H9 (cell line): ENCODE results near the gene HPGD. TPM values are rescaled to one million over a fixed set of nuclear protein-coding genes. Genes with fewer than 3 reads are reported as not detected.

Source experiments
- DNase-seq: peaks from one replicate; pipeline ENCODE4 v3.0.0-alpha.2; 2017
- H2AFZ ChIP-seq: one replicate; pipeline ENCODE4 v1.6.1; 2013; ENCODE audit warnings: mild to moderate bottlenecking, low read length, control low read depth, moderate library complexity
- H2AK5ac ChIP-seq: 2 replicates; pipeline ENCODE4 v1.6.1; 2013; ENCODE audit warnings: low read length, control low read depth, mixed read lengths; ENCODE audit not compliant: insufficient read length
- H2BK120ac ChIP-seq: one replicate; pipeline ENCODE4 v1.6.1; 2013; ENCODE audit warnings: low read depth, mild to moderate bottlenecking, low read length, control low read depth, inconsistent platforms; ENCODE audit not compliant: poor library complexity, severe bottlenecking
- H2BK12ac ChIP-seq: 2 replicates; pipeline ENCODE4 v1.6.1; 2013; ENCODE audit warnings: low read length, control low read depth, mixed read lengths, low read depth; ENCODE audit not compliant: insufficient read length
- H2BK15ac ChIP-seq: 2 replicates; pipeline ENCODE4 v1.6.1; 2013; ENCODE audit warnings: low read depth, low read length, control low read depth
- H2BK20ac ChIP-seq: one replicate; pipeline ENCODE4 v1.6.1; 2013; ENCODE audit warnings: low read depth, mild to moderate bottlenecking, low read length, control low read depth, inconsistent platforms; ENCODE audit not compliant: poor library complexity, severe bottlenecking
- H2BK5ac ChIP-seq: 2 replicates; pipeline ENCODE4 v1.6.1; 2013; ENCODE audit warnings: low read length, control low read depth, mixed read lengths; ENCODE audit not compliant: insufficient read length
- H3K14ac ChIP-seq: 2 replicates; pipeline ENCODE4 v1.6.1; 2013; ENCODE audit warnings: low read length, control low read depth; ENCODE audit not compliant: insufficient read depth
- H3K18ac ChIP-seq: 2 replicates; pipeline ENCODE4 v1.6.1; 2013; ENCODE audit warnings: low read depth, mild to moderate bottlenecking, mixed read lengths, low read length, control low read depth; ENCODE audit not compliant: insufficient read length
- H3K23ac ChIP-seq: 2 replicates; pipeline ENCODE4 v1.6.1; 2013; ENCODE audit warnings: low read length, control low read depth, mixed read lengths, low read depth; ENCODE audit not compliant: insufficient read length
- H3K23me2 ChIP-seq: 2 replicates; pipeline ENCODE4 v1.6.1; 2013; ENCODE audit warnings: low read depth, mild to moderate bottlenecking, mixed read lengths, low read length, control low read depth; ENCODE audit not compliant: insufficient read length, poor library complexity, severe bottlenecking
- H3K27ac ChIP-seq: 2 replicates; pipeline ENCODE4 v1.5.1; 2013; ENCODE audit warnings: low read length, control low read depth, mixed read lengths, low read depth; ENCODE audit not compliant: insufficient read length
- H3K27me3 ChIP-seq: 2 replicates; pipeline ENCODE4 v1.6.1; 2013; ENCODE audit warnings: low read length, control low read depth, inconsistent platforms; ENCODE audit not compliant: insufficient read depth
- H3K4ac ChIP-seq: 2 replicates; pipeline ENCODE4 v1.6.1; 2013; ENCODE audit warnings: low read depth, mild to moderate bottlenecking, control low read depth, inconsistent platforms, low read length, moderate library complexity
- H3K4me1 ChIP-seq: 2 replicates; pipeline ENCODE4 v1.6.1; 2013; ENCODE audit warnings: low read length, control low read depth, inconsistent platforms; ENCODE audit not compliant: insufficient read depth
- H3K4me2 ChIP-seq: 2 replicates; pipeline ENCODE4 v1.6.1; 2013; ENCODE audit warnings: low read length, control low read depth, mixed read lengths; ENCODE audit not compliant: insufficient read length, insufficient read depth
- H3K56ac ChIP-seq: 2 replicates; pipeline ENCODE4 v1.6.1; 2013; ENCODE audit warnings: low read depth, mild to moderate bottlenecking, mixed read lengths, low read length, control low read depth; ENCODE audit not compliant: insufficient read length
- H3K79me1 ChIP-seq: 2 replicates; pipeline ENCODE4 v1.6.1; 2013; ENCODE audit warnings: low read depth, mild to moderate bottlenecking, moderate library complexity, low read length, control low read depth, inconsistent platforms; ENCODE audit not compliant: insufficient read depth, poor library complexity, severe bottlenecking
- H3K79me2 ChIP-seq: 2 replicates; pipeline ENCODE4 v1.6.1; 2013; ENCODE audit warnings: low read length, control low read depth, inconsistent platforms; ENCODE audit not compliant: insufficient read depth
- H3K9ac ChIP-seq: 2 replicates; pipeline ENCODE4 v1.6.1; 2013; ENCODE audit warnings: low read length, control low read depth, mixed read lengths; ENCODE audit not compliant: insufficient read length; ENCODE audit errors: extremely low read depth
- H3K9me3 ChIP-seq: one replicate; pipeline ENCODE4 v1.6.1; 2013; ENCODE audit warnings: low read depth, low read length, inconsistent platforms; ENCODE audit not compliant: control insufficient read depth
- H3T11ph ChIP-seq: one replicate; pipeline ENCODE4 v1.6.1; 2013; ENCODE audit warnings: mild to moderate bottlenecking, low read length, control low read depth, inconsistent platforms
- H4K20me1 ChIP-seq: one replicate; pipeline ENCODE4 v1.6.1; 2013; ENCODE audit not compliant: control insufficient read depth, insufficient read length, insufficient read depth
- H4K5ac ChIP-seq: 2 replicates; pipeline ENCODE4 v1.6.1; 2013; ENCODE audit warnings: low read depth, mild to moderate bottlenecking, mixed read lengths, low read length, control low read depth; ENCODE audit not compliant: insufficient read length
- H4K8ac ChIP-seq: replicated peaks from 2 replicates; pipeline ENCODE4 v1.6.1; 2013; ENCODE audit warnings: low read length, control low read depth, mixed read lengths, low read depth; ENCODE audit not compliant: insufficient read length
- H4K91ac ChIP-seq: 2 replicates; pipeline ENCODE4 v1.6.1; 2013; ENCODE audit warnings: low read depth, mild to moderate bottlenecking, moderate library complexity, mixed read lengths, low read length, control low read depth; ENCODE audit not compliant: insufficient read length
- H3K27ac Mint-ChIP-seq, 3 experiments: 2 replicates in 2 of 3; 3 replicates in 1 of 3; pipeline ENCODE4 v1.8.0; 2020 to 2021; ENCODE audit warnings: mixed read lengths in 3 of 3, mild to moderate bottlenecking in 1 of 3, moderate library complexity in 1 of 3
- H3K27me3 Mint-ChIP-seq: 2 replicates; pipeline ENCODE4 v1.8.0; 2021; ENCODE audit warnings: low read depth, mild to moderate bottlenecking, moderate library complexity, mixed read lengths
- H3K36me3 Mint-ChIP-seq, 3 experiments: 2 replicates in 2 of 3; 3 replicates in 1 of 3; pipeline ENCODE4 v1.8.0; 2020 to 2021; ENCODE audit warnings: low read depth in 3 of 3, mixed read lengths in 3 of 3; ENCODE audit not compliant: insufficient read depth in 1 of 3
- H3K4me1 Mint-ChIP-seq, 2 experiments: 2 replicates each; pipeline ENCODE4 v1.8.0; 2020; ENCODE audit warnings: mixed read lengths in 2 of 2
- H3K4me3 Mint-ChIP-seq, 2 experiments: 2 replicates in 1 of 2; 3 replicates in 1 of 2; pipeline ENCODE4 v1.8.0; 2020 to 2021; ENCODE audit warnings: mild to moderate bottlenecking in 2 of 2, mixed read lengths in 2 of 2, moderate library complexity in 1 of 2
- H3K9me3 Mint-ChIP-seq, 2 experiments: 2 replicates in 1 of 2; 3 replicates in 1 of 2; pipeline ENCODE4 v1.8.0; 2020; ENCODE audit warnings: mild to moderate bottlenecking in 2 of 2, mixed read lengths in 2 of 2, moderate library complexity in 1 of 2
- CTCF ChIP-seq: fragments of 200-600 bp; sonication (generic); conservative IDR thresholded peaks from 3 replicates; pipeline ENCODE4 v1.8.0; 2021; ENCODE audit warnings: antibody characterized with exemption, mild to moderate bottlenecking
- WGBS: extraction: QIAGEN DNeasy Blood & Tissue Kit; methylation state at CpG from one replicate; pipeline ENCODE4 v1.1.7; 2013; ENCODE audit warnings: missing lambda C conversion rate, low lambda C conversion rate, mixed read lengths; ENCODE audit not compliant: insufficient read length; ENCODE audit errors: extremely low coverage; 5-methylcytosine and 5-hydroxymethylcytosine counted together
- total RNA-seq: library from RNA; stranded (reverse); gene quantifications from 2 replicates; pipeline ENCODE4 v1.2.1, GENCODE V29; 2021

HPGD gene
- total RNA-seq, 1 experiment from 2014 or later = 16.8 TPM

GRCh38 chr4:174467107-174467506, 55.2 kb downstream of the HPGD start:
- no peaks in the 10 kb centered on the region for H3K79me2 ChIP-seq
- no peak overlapping the region for H4K8ac ChIP-seq
- Mint-ChIP-seq H3K36me3 (peaks cover 5% of the 10 kb centered on the region in 3 experiments), H3K4me3 (no peak overlapping the region), H3K27me3 (no peaks in the 10 kb centered on the region), H3K9me3 (peaks cover 6 to 8% of the 10 kb centered on the region in 2 experiments; a peak in 4 of 5 replicates), H3K27ac (no peak overlapping the region), H3K4me1 (peaks cover 0 to 5% of the 10 kb centered on the region in 2 experiments; a peak in 2 of 4 replicates)
- no peak overlapping the region for H4K91ac ChIP-seq
- H2BK5ac ChIP-seq = no peak overlapping the region
- H3K4ac ChIP-seq = no peak overlapping the region
- H3K9ac ChIP-seq = no peak overlapping the region
- no peak overlapping the region for H2BK12ac ChIP-seq
- H3T11ph ChIP-seq = no peak overlapping the region
- WGBS = no CpG with 5 or more reads among the region's 3 CpGs
- H2BK120ac ChIP-seq = no peak overlapping the region
- H2AFZ ChIP-seq = no peak overlapping the region
- H3K27me3 ChIP-seq = no peaks in the 10 kb centered on the region
- H3K23me2 ChIP-seq = no peaks in the 10 kb centered on the region
- no peak overlapping the region for H2BK15ac ChIP-seq
- no peaks in the 10 kb centered on the region for H3K9me3 ChIP-seq
- DNase-seq = no peak
- no peak overlapping the region for H4K5ac ChIP-seq
- no peak overlapping the region for H3K4me2 ChIP-seq
- no peak overlapping the region for H3K56ac ChIP-seq
- no peak overlapping the region for H3K14ac ChIP-seq
- no peak overlapping the region for H2BK20ac ChIP-seq
- H3K4me1 ChIP-seq = no peaks in the 10 kb centered on the region; the same call in 1 of the 2 replicates
- no peak overlapping the region for H3K18ac ChIP-seq
- TF ChIP-seq CTCF = no peak
- no peaks in the 10 kb centered on the region for H4K20me1 ChIP-seq
- no peaks in the 10 kb centered on the region for H3K79me1 ChIP-seq
- H3K23ac ChIP-seq = no peak overlapping the region
- H2AK5ac ChIP-seq = no peak overlapping the region
- H3K27ac ChIP-seq = no peak overlapping the region
